Calu3 (cell line): ENCODE results near the gene PAEP. TPM values are rescaled to one million over a fixed set of nuclear protein-coding genes. Genes with fewer than 3 reads are reported as not detected.
"Not testable (repeated sequence)": the region's sequence is repeated elsewhere in the genome, so short reads cannot be mapped to it uniquely, and the experiment has no call there.

Experiments
- BruUV-seq: library from RNA; stranded (reverse); fragments of 400-500 nt; replicated peaks from 2 replicates; lab custom pipeline; 2021; lab: Mats Ljungman, UMichigan
- CTCF ChIA-PET: fragments of 300-600 bp; sonication (Branson Sonifier 250); formaldehyde crosslinking; loops from one replicate; lab custom pipeline; 2022; ENCODE audit warnings: antibody characterized with exemption; lab: Charles Lee
- DNase-seq: peaks from one replicate; pipeline ENCODE4 v3.0.0; 2022
- H3K27ac Mint-ChIP-seq: one replicate; pipeline ENCODE4 v1.8.0; 2022; ENCODE audit warnings: mixed read lengths; ENCODE audit not compliant: unreplicated experiment
- H3K27me3 Mint-ChIP-seq: one replicate; pipeline ENCODE4 v1.8.0; 2022; ENCODE audit warnings: mixed read lengths; ENCODE audit not compliant: unreplicated experiment
- H3K36me3 Mint-ChIP-seq: one replicate; pipeline ENCODE4 v1.8.0; 2022; ENCODE audit warnings: mild to moderate bottlenecking, moderate library complexity, mixed read lengths; ENCODE audit not compliant: insufficient read depth, unreplicated experiment
- H3K4me1 Mint-ChIP-seq: one replicate; pipeline ENCODE4 v1.8.0; 2022; ENCODE audit warnings: mild to moderate bottlenecking, low read depth, mixed read lengths; ENCODE audit not compliant: unreplicated experiment
- H3K4me3 Mint-ChIP-seq: one replicate; pipeline ENCODE4 v1.8.0; 2022; ENCODE audit warnings: mild to moderate bottlenecking, low read depth, moderate library complexity, mixed read lengths; ENCODE audit not compliant: unreplicated experiment
- H3K9me3 Mint-ChIP-seq: one replicate; pipeline ENCODE4 v1.8.0; 2022; ENCODE audit warnings: low read depth, mixed read lengths; ENCODE audit not compliant: unreplicated experiment
- intact Hi-C: fragments of 100-400 bp; cut with micrococcal nuclease; formaldehyde crosslinking; loops from one replicate; pipeline ENCODE4 v1.10.0; 2022; ENCODE audit not compliant: unreplicated experiment
- total RNA-seq: library from RNA; stranded (reverse); gene quantifications from 2 replicates; pipeline ENCODE4 v1.2.3, GENCODE V29; 2022
- TF ChIP-seq, protein P1 (sequence below): fragments of 200-600 bp; IDR thresholded peaks from one replicate; pipeline ENCODE4 v1.8.0; 2022; ENCODE audit warnings: antibody characterized with exemption; ENCODE audit not compliant: unreplicated experiment

Gene PAEP
- total RNA-seq, 1 experiment from 2014 or later: 0.45 TPM

DNA sequence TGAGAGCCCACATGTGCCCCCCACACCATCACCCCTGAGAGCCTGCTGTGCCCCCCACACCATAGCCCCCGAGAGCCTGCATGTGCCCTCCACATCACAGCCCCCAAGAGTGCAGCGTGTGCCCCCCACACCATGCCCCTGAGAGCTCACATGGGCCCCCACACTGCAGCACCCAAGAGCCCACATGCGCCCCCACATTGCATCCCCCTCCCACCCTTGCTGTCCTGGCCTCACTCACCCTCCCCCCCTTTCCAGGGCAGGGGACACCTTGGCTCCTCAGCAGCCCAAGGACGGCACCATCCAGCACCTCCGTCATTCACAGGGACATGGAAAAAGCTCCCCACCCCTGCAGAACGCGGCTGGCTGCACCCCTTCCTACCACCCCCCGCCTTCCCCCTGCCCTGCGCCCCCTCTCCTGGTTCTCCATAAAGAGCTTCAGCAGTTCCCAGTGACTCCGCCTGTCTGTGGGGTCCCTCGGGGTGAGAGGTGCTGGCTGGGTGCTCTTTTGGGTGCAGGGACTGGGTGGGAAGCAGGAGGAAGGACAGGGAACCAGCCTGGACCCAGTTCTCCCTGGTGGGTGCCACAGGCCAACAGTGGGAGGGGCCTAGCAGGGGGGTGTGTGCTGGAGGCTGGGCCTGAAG is 35.3 kb upstream of the PAEP start:
- BruUV-seq: no TSS peak
- no peaks in the 10 kb centered on the region for H3K36me3 Mint-ChIP-seq
- no peak overlapping the region for H3K27ac Mint-ChIP-seq
- intact Hi-C loops: no loop called here
- peaks cover 25% of the 10 kb centered on the region for H3K27me3 Mint-ChIP-seq
- H3K4me3 Mint-ChIP-seq: no peak overlapping the region
- TF ChIP-seq, protein P1, sequence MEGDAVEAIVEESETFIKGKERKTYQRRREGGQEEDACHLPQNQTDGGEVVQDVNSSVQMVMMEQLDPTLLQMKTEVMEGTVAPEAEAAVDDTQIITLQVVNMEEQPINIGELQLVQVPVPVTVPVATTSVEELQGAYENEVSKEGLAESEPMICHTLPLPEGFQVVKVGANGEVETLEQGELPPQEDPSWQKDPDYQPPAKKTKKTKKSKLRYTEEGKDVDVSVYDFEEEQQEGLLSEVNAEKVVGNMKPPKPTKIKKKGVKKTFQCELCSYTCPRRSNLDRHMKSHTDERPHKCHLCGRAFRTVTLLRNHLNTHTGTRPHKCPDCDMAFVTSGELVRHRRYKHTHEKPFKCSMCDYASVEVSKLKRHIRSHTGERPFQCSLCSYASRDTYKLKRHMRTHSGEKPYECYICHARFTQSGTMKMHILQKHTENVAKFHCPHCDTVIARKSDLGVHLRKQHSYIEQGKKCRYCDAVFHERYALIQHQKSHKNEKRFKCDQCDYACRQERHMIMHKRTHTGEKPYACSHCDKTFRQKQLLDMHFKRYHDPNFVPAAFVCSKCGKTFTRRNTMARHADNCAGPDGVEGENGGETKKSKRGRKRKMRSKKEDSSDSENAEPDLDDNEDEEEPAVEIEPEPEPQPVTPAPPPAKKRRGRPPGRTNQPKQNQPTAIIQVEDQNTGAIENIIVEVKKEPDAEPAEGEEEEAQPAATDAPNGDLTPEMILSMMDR: no peak
- CTCF ChIA-PET: interaction anchor here (0.6 to 0.7 kb wide), 2 partner anchors 63 to 84 kb away, joined by 4 to 11 read pairs; no protein-coding TSS in a partner anchor
- no peaks in the 10 kb centered on the region for H3K4me1 Mint-ChIP-seq
- H3K9me3 Mint-ChIP-seq: no peaks in the 10 kb centered on the region
- no peak for DNase-seq

DNA sequence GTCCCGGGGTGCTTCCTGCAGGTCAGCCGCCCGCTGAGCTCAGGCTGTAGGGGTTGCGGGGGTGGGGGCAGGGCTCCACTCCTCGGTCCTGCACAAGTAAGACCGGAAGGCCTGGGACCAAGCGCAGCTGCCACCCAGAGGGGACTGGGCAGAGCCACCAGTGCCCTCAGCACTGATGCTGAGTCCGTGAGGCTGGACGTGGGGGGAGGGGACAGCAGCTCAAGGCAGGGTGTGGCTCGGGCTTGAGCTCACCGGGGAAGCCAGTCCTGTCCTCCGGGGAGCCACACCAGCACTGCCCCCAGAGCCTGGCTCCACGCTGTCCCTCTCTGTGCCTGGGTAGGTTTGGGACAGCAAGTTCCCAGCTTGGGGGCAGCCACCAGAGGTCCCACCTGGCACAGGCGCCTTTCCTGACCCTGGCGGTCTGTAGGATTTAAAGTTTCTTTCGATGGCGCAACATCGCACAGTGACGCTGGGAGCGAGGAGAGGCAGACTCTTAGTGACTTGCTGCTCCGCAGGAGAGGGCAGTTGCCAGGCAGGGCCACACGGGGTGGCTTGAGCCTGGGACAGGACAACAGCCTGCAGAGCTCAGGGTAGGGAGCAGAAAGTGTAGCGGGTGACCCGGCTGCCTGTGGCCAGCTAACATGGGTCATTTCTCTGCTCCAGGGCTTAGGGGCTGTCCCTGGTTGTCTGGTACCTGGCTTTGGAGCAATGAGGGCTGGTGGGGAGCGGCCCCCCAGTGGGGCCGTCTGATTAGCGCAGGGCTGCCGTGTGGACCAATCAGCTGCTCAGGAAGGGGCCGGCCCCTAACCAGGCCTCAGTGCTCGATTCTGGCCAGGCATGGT is 34.6 kb upstream of the PAEP start:
- Mint-ChIP-seq H3K27me3 (peaks cover 25% of the 10 kb centered on the region), H3K36me3 (no peaks in the 10 kb centered on the region), H3K4me1 (no peaks in the 10 kb centered on the region), H3K9me3 (no peaks in the 10 kb centered on the region), H3K4me3 (no peak overlapping the region), H3K27ac (no peak overlapping the region)
- TF ChIP-seq, protein P1: no peak
- no TSS peak for BruUV-seq
- intact Hi-C loops: no loop called here
- CTCF ChIA-PET: interaction anchor here (0.6 kb wide), 1 partner anchor 64 kb away, joined by 11 read pairs; no protein-coding TSS in a partner anchor
- DNase-seq: no peak

DNA sequence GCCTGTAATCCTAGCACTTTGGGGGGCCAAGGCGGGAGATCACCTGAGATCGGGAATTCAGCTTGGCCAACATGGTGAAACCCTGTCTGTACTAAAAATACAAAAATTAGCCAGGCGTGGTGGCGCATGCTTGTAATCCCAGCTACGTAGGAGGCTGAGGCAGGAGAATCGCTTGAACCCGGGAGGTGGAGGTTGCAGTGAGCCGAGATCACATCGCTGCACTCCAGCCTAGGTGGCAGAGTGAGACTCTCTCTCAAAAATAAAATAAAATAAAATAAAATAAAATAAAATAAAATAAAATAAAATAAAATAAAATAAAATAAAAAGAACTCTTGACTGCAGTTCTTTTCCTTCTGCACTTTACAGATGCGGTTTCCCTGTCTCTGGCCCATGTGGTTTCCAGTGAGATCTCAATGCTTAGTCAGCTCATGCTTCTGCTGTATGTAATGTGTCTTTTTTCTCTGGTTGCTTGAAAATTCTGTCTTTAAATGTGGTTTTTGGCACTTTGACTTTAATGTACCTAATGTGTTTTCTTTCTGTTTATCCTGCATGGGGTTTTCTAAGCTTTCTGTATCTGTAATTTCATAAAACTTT is 32.6 kb upstream of the PAEP start:
- BruUV-seq, H3K36me3 Mint-ChIP-seq, H3K9me3 Mint-ChIP-seq, CTCF ChIA-PET, DNase-seq, H3K4me1 Mint-ChIP-seq, intact Hi-C loops, H3K27ac Mint-ChIP-seq, H3K4me3 Mint-ChIP-seq: not testable (repeated sequence)
- peaks cover 38% of the 10 kb centered on the region for H3K27me3 Mint-ChIP-seq

DNA sequence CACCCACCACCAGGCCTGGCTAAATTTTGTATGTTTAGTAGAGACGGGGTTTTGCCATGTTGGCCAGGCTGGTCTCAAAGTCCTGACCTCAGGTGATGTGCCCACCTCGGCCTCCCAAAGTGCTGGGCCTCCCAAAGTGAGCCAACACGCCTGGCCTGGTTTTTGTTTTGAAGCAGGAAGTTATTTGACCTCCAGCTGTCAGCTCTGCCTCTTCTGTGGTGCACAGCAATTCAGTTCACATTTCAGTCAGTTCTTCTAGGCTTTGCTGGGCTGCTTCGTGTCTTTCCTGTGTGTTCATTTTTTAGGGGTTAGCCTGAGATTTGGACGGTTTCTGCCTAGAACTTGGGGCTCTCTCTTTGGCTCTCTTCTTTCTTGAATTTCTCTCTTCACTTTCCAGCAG is 31.4 kb upstream of the PAEP start:
- intact Hi-C loops: no loop called here
- H3K4me1 Mint-ChIP-seq: no peaks in the 10 kb centered on the region
- CTCF ChIA-PET: no interaction called here
- no peaks in the 10 kb centered on the region for H3K36me3 Mint-ChIP-seq
- H3K27me3 Mint-ChIP-seq: peaks cover 50% of the 10 kb centered on the region
- H3K27ac Mint-ChIP-seq: no peak overlapping the region
- no peaks in the 10 kb centered on the region for H3K9me3 Mint-ChIP-seq
- TF ChIP-seq, protein P1: no peak
- no peak for DNase-seq
- BruUV-seq: no TSS peak
- H3K4me3 Mint-ChIP-seq: no peak overlapping the region
